WERI-Rb-1 (cell line): Measurements from ENCODE around the gene CFAP52.
A peak's percentile ranks its signal among the peaks of the same experiment; 100 is the strongest.

ENCODE experiments used
- DNase-seq: peaks from one replicate; pipeline ENCODE4 v3.0.0-alpha.2; 2020
- H3K27ac ChIP-seq: fragments of 250-450 bp; sonication (Bioruptor Pico); 2 replicates; pipeline ENCODE4 v1.5.1; 2020; ENCODE audit warnings: mild to moderate bottlenecking, moderate library complexity
- H3K27me3 ChIP-seq: fragments of 250-450 bp; sonication (Bioruptor Pico); 2 replicates; pipeline ENCODE4 v1.5.1; 2021; ENCODE audit warnings: mild to moderate bottlenecking, low read depth, moderate library complexity; ENCODE audit not compliant: insufficient read depth, severe bottlenecking
- H3K36me3 ChIP-seq: fragments of 250-450 bp; sonication (Bioruptor Pico); 2 replicates; pipeline ENCODE4 v1.5.1; 2020; ENCODE audit warnings: mild to moderate bottlenecking, moderate library complexity
- H3K4me3 ChIP-seq: 2 replicates; pipeline ENCODE4 v1.5.1; 2011; ENCODE audit warnings: low read depth, mild to moderate bottlenecking, control low read depth, low read length
- H3K9me3 ChIP-seq: fragments of 250-450 bp; sonication (Bioruptor Pico); 2 replicates; pipeline ENCODE4 v1.5.1; 2021; ENCODE audit warnings: mild to moderate bottlenecking, moderate library complexity; ENCODE audit not compliant: severe bottlenecking
- CTCF ChIP-seq: IDR thresholded peaks from 2 replicates; pipeline ENCODE4 v1.5.1; 2011; ENCODE audit warnings: low read depth, mild to moderate bottlenecking, control low read depth, inconsistent platforms, low read length

CFAP52 gene

GRCh38 chr17:9670596-9670995 lies 94.2 kb downstream of the CFAP52 start:
- no peak for DNase-seq
- no peaks in the 10 kb centered on the region for H3K9me3 ChIP-seq
- no peak overlapping the region for H3K27ac ChIP-seq
- no peak for TF ChIP-seq CTCF
- H3K36me3 ChIP-seq = no peaks in the 10 kb centered on the region
- H3K4me3 ChIP-seq = no peak overlapping the region
- no peaks in the 10 kb centered on the region for H3K27me3 ChIP-seq

GRCh38 chr17:9671559-9671958 lies 95.1 kb downstream of the CFAP52 start:
- Histone ChIP-seq H3K9me3 (no peaks in the 10 kb centered on the region), H3K27me3 (no peaks in the 10 kb centered on the region), H3K36me3 (no peaks in the 10 kb centered on the region), H3K4me3 (no peak overlapping the region), H3K27ac (no peak overlapping the region)
- DNase-seq = no peak
- no peak for TF ChIP-seq CTCF

- Histone ChIP-seq H3K4me3 (no peak overlapping the region), H3K27ac (no peak overlapping the region), H3K36me3 (no peaks in the 10 kb centered on the region), H3K27me3 (no peaks in the 10 kb centered on the region), H3K9me3 (no peaks in the 10 kb centered on the region)
- no peak for DNase-seq
- no peak for TF ChIP-seq CTCF
These were observed 95.8 kb downstream of the CFAP52 start for GRCh38 chr17:9672266-9672665.

- H3K27ac ChIP-seq = no peak overlapping the region
- no peak for DNase-seq
- H3K4me3 ChIP-seq = no peak overlapping the region
- TF ChIP-seq CTCF = no peak
- H3K9me3 ChIP-seq = no peaks in the 10 kb centered on the region
- no peaks in the 10 kb centered on the region for H3K36me3 ChIP-seq
- H3K27me3 ChIP-seq = no peaks in the 10 kb centered on the region
These were observed 96.2 kb downstream of the CFAP52 start for GRCh38 chr17:9672691-9673090.

GRCh38 chr17:9676084-9676483 lies 99.6 kb downstream of the CFAP52 start:
- TF ChIP-seq CTCF = peak; percentile 33; the same call in 1 of the 2 replicates
- no peak for DNase-seq
- no peak overlapping the region for H3K27ac ChIP-seq
- H3K27me3 ChIP-seq = no peaks in the 10 kb centered on the region
- H3K36me3 ChIP-seq = no peaks in the 10 kb centered on the region
- no peak overlapping the region for H3K4me3 ChIP-seq
- H3K9me3 ChIP-seq = peaks cover 3% of the 10 kb centered on the region

GRCh38 chr17:9676820-9677310 lies 100.4 kb downstream of the CFAP52 start:
- H3K27me3 ChIP-seq = no peaks in the 10 kb centered on the region
- H3K4me3 ChIP-seq = no peak overlapping the region
- peaks cover 3% of the 10 kb centered on the region for H3K9me3 ChIP-seq
- no peak for TF ChIP-seq CTCF
- no peak overlapping the region for H3K27ac ChIP-seq
- DNase-seq = no peak
- H3K36me3 ChIP-seq = no peaks in the 10 kb centered on the region
